HCT116 (cell line): ENCODE data around the gene BAG2.

Experiments used
- CEBPB ChIP-seq: IDR thresholded peaks from 2 replicates; pipeline ENCODE4 v1.6.1; 2012; ENCODE audit warnings: low read depth
- CTCF ChIP-seq, 3 experiments: fragments of 200-600 bp in 1 of 3; sonication (generic) in 1 of 3; IDR thresholded peaks in 2 of 3; conservative IDR thresholded peaks in 1 of 3; 2 replicates each; pipeline ENCODE4 v1.5.1; 2012 to 2017; ENCODE audit warnings: low read depth in 2 of 3, low read length in 2 of 3, antibody characterized with exemption in 1 of 3, borderline replicate concordance in 1 of 3, control low read depth in 1 of 3, mild to moderate bottlenecking in 1 of 3, mixed read lengths in 1 of 3, mixed run types in 1 of 3, moderate library complexity in 1 of 3; ENCODE audit not compliant: insufficient read depth in 1 of 3
- EGR1 ChIP-seq: IDR thresholded peaks from 2 replicates; pipeline ENCODE4 v1.6.1; 2012; ENCODE audit warnings: low read depth
- EZH2 ChIP-seq: fragments of 200-600 bp; sonication (generic); IDR thresholded peaks from 2 replicates; pipeline ENCODE4 v1.6.1; 2017; ENCODE audit warnings: antibody characterized with exemption, mixed run types
- POLR2A ChIP-seq: IDR thresholded peaks from 2 replicates; pipeline ENCODE4 v1.7.0; 2011; ENCODE audit warnings: borderline replicate concordance; ENCODE audit not compliant: insufficient read depth, insufficient read length; ENCODE audit errors: extremely low read depth
- POLR2AphosphoS5 ChIP-seq: IDR thresholded peaks from 2 replicates; pipeline ENCODE4 v1.6.1; 2011; ENCODE audit warnings: mild to moderate bottlenecking, low read depth, low read length, moderate library complexity
- RAD21 ChIP-seq: IDR thresholded peaks from 2 replicates; pipeline ENCODE4 v1.6.1; 2012; ENCODE audit warnings: low read depth, mild to moderate bottlenecking
- REST ChIP-seq: IDR thresholded peaks from 2 replicates; pipeline ENCODE4 v1.6.1; 2012; ENCODE audit warnings: low read depth

DNA sequence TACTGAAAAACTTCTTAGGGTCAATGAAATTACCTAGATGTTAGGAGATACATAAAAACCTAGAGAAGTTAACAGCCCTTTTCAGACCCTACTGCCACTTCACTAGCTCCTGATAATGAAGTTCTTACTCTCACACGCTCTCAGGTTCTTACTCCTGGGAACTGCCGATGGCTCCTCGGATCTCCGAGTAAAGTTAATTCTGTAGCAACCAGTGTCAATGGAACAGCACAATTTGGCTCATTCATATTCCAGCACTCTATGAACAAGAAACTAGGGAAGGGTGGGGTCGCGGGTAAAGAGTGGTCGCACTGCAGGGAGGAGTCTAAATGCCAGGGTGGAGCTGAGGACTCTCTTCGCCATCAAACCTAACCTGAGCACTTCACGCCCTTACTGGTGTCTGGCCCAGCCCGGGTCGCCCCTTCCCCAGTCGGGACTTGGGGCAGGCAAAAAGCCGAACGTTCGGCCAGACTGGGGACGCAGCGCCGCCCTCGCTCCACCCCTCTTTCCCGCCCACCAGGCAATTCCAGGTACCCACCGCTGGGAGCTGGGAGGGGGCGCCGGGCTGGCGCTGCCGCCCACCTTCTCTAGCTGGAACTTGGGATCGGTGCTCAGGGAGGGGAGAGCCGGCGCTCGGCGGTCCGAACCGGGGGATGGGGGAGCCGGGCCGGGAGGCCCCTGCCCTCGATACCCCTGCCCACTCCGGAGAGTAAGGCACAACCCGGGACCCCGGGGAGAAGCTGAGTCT lies 49.2 kb downstream of the BAG2 start:
- TF ChIP-seq POLR2A (peak; percentile 0), CTCF (IDR thresholded peaks at IDR 0.05 in 2 of 3, conservative IDR thresholded peaks at IDR 0.05 in 1 of 3; ENCODE audit: borderline replicate concordance in 1 of 3, insufficient read depth in 1 of 3, low read depth in 2 of 3, low read length in 2 of 3) (peak in 2 of 3 experiments; percentile 31 to 40; a peak in 1 of 6 replicates), EZH2 (no peak), RAD21 (no peak), POLR2AphosphoS5 (no peak), EGR1 (peak; percentile 71), CEBPB (no peak), REST (no peak)
